WI38 (cell line): Measurements from ENCODE around the gene DHRSX.
"Not testable (repeated sequence)": the region's sequence is repeated elsewhere in the genome, so short reads cannot be mapped to it uniquely, and the experiment has no call there.

Source experiments
- H3K4me3 ChIP-seq: 2 replicates; pipeline ENCODE4 v1.5.1; 2011; ENCODE audit warnings: low read depth, mild to moderate bottlenecking, control low read depth, low read length
- TF ChIP-seq, protein P1 (sequence below): IDR thresholded peaks from 2 replicates; pipeline ENCODE4 v1.5.1; 2012; ENCODE audit warnings: low read depth, mild to moderate bottlenecking, control low read depth, low read length

The DHRSX gene

GRCh38 chrX:2427737-2428136, 73.0 kb downstream of the DHRSX start:
- no peak overlapping the region for H3K4me3 ChIP-seq
- TF ChIP-seq, protein P1, sequence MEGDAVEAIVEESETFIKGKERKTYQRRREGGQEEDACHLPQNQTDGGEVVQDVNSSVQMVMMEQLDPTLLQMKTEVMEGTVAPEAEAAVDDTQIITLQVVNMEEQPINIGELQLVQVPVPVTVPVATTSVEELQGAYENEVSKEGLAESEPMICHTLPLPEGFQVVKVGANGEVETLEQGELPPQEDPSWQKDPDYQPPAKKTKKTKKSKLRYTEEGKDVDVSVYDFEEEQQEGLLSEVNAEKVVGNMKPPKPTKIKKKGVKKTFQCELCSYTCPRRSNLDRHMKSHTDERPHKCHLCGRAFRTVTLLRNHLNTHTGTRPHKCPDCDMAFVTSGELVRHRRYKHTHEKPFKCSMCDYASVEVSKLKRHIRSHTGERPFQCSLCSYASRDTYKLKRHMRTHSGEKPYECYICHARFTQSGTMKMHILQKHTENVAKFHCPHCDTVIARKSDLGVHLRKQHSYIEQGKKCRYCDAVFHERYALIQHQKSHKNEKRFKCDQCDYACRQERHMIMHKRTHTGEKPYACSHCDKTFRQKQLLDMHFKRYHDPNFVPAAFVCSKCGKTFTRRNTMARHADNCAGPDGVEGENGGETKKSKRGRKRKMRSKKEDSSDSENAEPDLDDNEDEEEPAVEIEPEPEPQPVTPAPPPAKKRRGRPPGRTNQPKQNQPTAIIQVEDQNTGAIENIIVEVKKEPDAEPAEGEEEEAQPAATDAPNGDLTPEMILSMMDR: no peak

GRCh38 chrX:2427147-2427546, 73.6 kb downstream of the DHRSX start:
- TF ChIP-seq, protein P1: no peak
- no peak overlapping the region for H3K4me3 ChIP-seq

- no peak overlapping the region for H3K4me3 ChIP-seq
- TF ChIP-seq, protein P1: no peak
These were observed 74.4 kb downstream of the DHRSX start for GRCh38 chrX:2426289-2426882.

GRCh38 chrX:2425286-2426071, 75.3 kb downstream of the DHRSX start:
- TF ChIP-seq, protein P1: no peak
- H3K4me3 ChIP-seq: no peak overlapping the region

GRCh38 chrX:2424317-2424716, 76.5 kb downstream of the DHRSX start:
- no peak overlapping the region for H3K4me3 ChIP-seq
- TF ChIP-seq, protein P1: no peak

DNA sequence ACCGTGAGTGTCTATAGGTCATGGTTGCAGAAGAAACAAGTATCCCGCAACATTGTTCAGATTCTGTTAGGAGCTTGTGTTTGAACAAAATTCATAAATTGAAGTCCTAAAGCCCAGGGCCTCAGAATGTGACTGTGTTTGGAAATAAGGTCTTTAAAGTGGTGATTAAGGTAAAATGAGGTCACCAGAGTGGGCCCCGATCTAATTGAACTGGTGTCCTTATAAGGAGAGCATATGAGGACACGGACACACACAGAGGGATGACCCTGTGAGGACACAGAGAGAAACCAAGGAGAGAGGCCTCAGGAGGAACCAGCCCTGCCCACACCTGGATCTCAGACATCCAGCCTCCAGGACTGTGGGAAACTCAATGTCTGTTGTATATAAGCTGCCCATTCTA, 76.9 kb downstream of the DHRSX start:
- no peak overlapping the region for H3K4me3 ChIP-seq
- TF ChIP-seq, protein P1: no peak

DNA sequence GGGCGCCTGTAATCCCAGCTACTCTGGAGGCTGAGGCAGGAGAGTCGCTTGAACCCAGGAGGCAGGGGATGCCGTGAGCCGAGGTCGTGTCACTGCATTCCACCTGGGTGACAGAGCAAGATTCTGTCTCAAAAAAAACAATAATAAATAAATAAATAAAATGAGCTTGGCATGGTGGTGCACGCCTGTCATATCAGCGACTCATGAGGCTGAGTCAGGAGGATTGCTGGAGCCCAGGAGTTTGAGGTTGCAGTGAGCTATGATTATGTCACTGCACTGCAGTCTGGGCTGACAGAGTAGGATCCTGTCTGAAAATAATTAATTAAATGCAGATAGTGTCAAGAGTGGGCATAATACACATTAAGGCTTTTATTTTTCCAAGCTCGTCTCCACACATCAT, 77.5 kb downstream of the DHRSX start:
- no peak overlapping the region for H3K4me3 ChIP-seq

DNA sequence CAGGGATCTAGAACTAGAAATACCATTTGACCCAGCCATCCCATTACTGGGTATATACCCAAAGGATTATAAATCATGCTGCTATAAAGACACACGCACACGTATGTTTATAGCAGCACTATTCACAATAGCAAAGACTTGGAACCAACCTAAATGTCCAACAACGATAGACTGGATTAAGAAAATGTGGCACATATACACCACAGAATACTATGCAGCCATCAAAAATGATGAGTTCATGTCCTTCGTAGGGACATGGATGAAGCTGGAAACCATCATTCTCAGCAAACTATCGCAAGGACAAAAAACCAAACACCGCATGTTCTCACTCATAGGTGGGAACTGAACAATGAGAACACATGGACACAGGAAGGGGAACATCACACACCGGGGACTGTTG, 81.4 kb downstream of the DHRSX start:
- not testable (repeated sequence) for H3K4me3 ChIP-seq

More for the DNA sequence above, 77.5 kb downstream of the DHRSX start:
- TF ChIP-seq, protein P1: no peak
